ENCODE results near the gene DNAI1.

DNA sequence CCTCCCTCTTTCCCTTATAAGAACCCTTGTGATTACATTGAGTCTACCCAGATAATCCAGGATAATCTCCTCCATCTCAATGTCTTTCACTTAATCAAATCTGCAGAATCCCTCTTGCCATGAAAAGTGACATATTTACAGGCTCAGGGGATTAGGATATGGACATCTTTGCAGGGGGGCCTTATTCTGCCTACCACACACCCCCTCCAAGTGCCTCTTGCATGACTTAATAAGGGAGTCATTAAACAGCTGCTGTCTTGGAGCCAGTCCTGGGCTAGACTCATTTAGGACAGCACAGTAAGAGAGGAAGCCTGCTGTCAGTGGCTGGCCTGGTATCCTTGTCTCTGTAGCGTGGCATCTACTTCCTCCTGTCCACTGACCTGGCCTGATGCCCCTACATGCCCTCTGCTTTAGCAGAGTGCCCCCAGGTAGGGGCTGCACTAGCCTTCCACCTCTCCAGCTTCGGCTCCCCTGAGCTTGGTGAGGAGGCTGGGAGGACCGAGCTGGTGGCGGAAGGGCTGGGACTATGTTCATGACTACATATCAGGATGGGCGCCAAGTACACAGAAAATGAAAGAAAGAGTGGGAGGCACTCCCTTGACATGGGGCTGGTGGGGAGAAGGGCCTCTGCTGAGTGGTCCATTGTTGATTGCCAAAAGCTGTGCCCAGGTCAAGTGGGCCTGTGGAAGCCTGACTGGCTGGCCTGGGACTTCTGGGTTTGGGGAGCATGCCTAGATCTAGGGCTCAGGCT, 46.9 kb downstream of the DNAI1 start:
- TF ChIP-seq, protein P1, sequence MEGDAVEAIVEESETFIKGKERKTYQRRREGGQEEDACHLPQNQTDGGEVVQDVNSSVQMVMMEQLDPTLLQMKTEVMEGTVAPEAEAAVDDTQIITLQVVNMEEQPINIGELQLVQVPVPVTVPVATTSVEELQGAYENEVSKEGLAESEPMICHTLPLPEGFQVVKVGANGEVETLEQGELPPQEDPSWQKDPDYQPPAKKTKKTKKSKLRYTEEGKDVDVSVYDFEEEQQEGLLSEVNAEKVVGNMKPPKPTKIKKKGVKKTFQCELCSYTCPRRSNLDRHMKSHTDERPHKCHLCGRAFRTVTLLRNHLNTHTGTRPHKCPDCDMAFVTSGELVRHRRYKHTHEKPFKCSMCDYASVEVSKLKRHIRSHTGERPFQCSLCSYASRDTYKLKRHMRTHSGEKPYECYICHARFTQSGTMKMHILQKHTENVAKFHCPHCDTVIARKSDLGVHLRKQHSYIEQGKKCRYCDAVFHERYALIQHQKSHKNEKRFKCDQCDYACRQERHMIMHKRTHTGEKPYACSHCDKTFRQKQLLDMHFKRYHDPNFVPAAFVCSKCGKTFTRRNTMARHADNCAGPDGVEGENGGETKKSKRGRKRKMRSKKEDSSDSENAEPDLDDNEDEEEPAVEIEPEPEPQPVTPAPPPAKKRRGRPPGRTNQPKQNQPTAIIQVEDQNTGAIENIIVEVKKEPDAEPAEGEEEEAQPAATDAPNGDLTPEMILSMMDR (IDR thresholded peaks at IDR 0.05 in 4 of 5, conservative IDR thresholded peaks at IDR 0.05 in 1 of 5) = no peak
- no peak for TF ChIP-seq POLR2A (IDR thresholded peaks at IDR 0.05)
